ENCODE data around the gene TMC1.

DNA sequence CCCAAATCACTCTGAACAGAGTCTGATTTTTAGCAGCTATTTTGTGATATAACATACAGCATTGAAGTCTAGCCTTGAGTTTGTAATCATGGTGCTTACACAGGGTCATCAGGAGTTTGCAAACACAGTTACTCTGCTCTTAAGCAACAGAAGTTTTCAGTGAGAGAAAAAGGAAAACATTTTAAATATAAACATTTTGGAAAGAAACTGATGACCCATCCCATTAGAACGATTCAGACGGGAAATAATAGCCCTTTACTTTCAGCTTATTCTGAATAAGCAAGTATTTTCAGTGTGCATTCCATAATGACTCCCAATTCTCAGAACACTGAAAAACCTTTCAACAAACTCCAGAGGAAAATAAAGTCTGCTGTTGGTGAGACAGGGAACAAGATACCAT lies 46.7 kb upstream of the TMC1 start:
- TF ChIP-seq, protein P1, sequence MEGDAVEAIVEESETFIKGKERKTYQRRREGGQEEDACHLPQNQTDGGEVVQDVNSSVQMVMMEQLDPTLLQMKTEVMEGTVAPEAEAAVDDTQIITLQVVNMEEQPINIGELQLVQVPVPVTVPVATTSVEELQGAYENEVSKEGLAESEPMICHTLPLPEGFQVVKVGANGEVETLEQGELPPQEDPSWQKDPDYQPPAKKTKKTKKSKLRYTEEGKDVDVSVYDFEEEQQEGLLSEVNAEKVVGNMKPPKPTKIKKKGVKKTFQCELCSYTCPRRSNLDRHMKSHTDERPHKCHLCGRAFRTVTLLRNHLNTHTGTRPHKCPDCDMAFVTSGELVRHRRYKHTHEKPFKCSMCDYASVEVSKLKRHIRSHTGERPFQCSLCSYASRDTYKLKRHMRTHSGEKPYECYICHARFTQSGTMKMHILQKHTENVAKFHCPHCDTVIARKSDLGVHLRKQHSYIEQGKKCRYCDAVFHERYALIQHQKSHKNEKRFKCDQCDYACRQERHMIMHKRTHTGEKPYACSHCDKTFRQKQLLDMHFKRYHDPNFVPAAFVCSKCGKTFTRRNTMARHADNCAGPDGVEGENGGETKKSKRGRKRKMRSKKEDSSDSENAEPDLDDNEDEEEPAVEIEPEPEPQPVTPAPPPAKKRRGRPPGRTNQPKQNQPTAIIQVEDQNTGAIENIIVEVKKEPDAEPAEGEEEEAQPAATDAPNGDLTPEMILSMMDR (IDR thresholded peaks at IDR 0.05; ENCODE audit: low read depth, low read length, poor library complexity, severe bottlenecking) = no peak
- no peak for TF ChIP-seq EZH2phosphoT487 (IDR thresholded peaks at IDR 0.05; ENCODE audit: borderline replicate concordance, low read length)
